Fibroblast of lung (primary cell): Measurements from ENCODE around the gene CRY1. TPM values are rescaled to one million over a fixed set of nuclear protein-coding genes. Genes with fewer than 3 reads are reported as not detected.

Experiments used
- DNase-seq, 2 donors: peaks; one replicate each; pipeline versions ENCODE4 v3.0.0 to v3.0.0-alpha.2; 2010; ENCODE audit warnings: low read depth in 2 of 2
- H2AFZ ChIP-seq: 2 replicates; pipeline ENCODE4 v1.5.1; 2012; ENCODE audit warnings: low read length, control low read depth, inconsistent platforms
- H3K27ac ChIP-seq: 2 replicates; pipeline ENCODE4 v1.5.1; 2011; ENCODE audit warnings: low read length, control low read depth; ENCODE audit not compliant: insufficient read depth
- H3K27me3 ChIP-seq: 2 replicates; pipeline ENCODE4 v1.5.1; 2011; ENCODE audit warnings: mild to moderate bottlenecking, low read length; ENCODE audit not compliant: control insufficient read depth, insufficient read depth
- H3K36me3 ChIP-seq: 2 replicates; pipeline ENCODE4 v1.5.1; 2011; ENCODE audit warnings: low read length; ENCODE audit not compliant: control insufficient read depth, insufficient read depth
- H3K4me1 ChIP-seq: 2 replicates; pipeline ENCODE4 v1.5.1; 2011; ENCODE audit warnings: low read length; ENCODE audit not compliant: control insufficient read depth, insufficient read depth; ENCODE audit errors: extremely low read depth
- H3K4me2 ChIP-seq: 2 replicates; pipeline ENCODE4 v1.5.1; 2011; ENCODE audit warnings: low read length, control low read depth; ENCODE audit not compliant: insufficient read depth; ENCODE audit errors: extremely low read depth
- H3K4me3 ChIP-seq, 4 experiments: fragments of 200-600 bp in 1 of 4; sonication (generic) in 1 of 4; replicated peaks in 1 of 4; 2 replicates each; pipeline ENCODE4 v1.5.1; 2011 to 2016; ENCODE audit warnings: low read length in 4 of 4, low read depth in 3 of 4, mild to moderate bottlenecking in 3 of 4, control low read depth in 2 of 4, inconsistent platforms in 1 of 4, mixed read lengths in 1 of 4; ENCODE audit not compliant: insufficient read depth in 1 of 4; ENCODE audit errors: control extremely low read depth in 1 of 4
- H3K79me2 ChIP-seq: 2 replicates; pipeline ENCODE4 v1.5.1; 2012; ENCODE audit warnings: mild to moderate bottlenecking, low read length, inconsistent platforms; ENCODE audit not compliant: control insufficient read depth, insufficient read depth
- H3K9ac ChIP-seq: 2 replicates; pipeline ENCODE4 v1.5.1; 2011; ENCODE audit warnings: mild to moderate bottlenecking, low read length, control low read depth; ENCODE audit not compliant: insufficient read depth
- H3K9me3 ChIP-seq: 2 replicates; pipeline ENCODE4 v1.5.1; 2012; ENCODE audit warnings: low read depth, low read length; ENCODE audit not compliant: control insufficient read depth, insufficient read depth
- H4K20me1 ChIP-seq: 2 replicates; pipeline ENCODE4 v1.5.1; 2011; ENCODE audit warnings: low read length; ENCODE audit not compliant: control insufficient read depth, insufficient read depth; ENCODE audit errors: extremely low read depth
- CTCF ChIP-seq, 2 donors: IDR thresholded peaks in 1 of 2; conservative IDR thresholded peaks in 1 of 2; 1 replicate in 1 of 2; 2 replicates in 1 of 2; pipeline ENCODE4 v1.5.1; 2011 to 2012; ENCODE audit warnings: low read length in 2 of 2, control low read depth in 1 of 2, inconsistent platforms in 1 of 2, low read depth in 1 of 2, mild to moderate bottlenecking in 1 of 2
- EZH2 ChIP-seq: IDR thresholded peaks from 2 replicates; pipeline ENCODE4 v1.5.1; 2012; ENCODE audit warnings: low read length, control low read depth, mild to moderate bottlenecking; ENCODE audit errors: missing control alignments
- polyA plus RNA-seq, 2 donors: library from polyadenylated mRNA; depleted of rRNA in 1 of 2; stranded (reverse) in 1 of 2; unstranded in 1 of 2; fragments of >200 nt; gene quantifications; 2 replicates each; pipeline ENCODE4 v1.2.1, GENCODE V29; 2011 to 2012; ENCODE audit warnings: missing spikeins in 1 of 2
- total RNA-seq: library from RNA; depleted of rRNA; stranded (reverse); fragments of >200 nt; gene quantifications from 2 replicates; pipeline ENCODE4 v1.2.1, GENCODE V29; 2014

Gene CRY1
- total and polyA plus RNA-seq, 2 donors (not counting 1 experiment from before 2014, with no cell fraction given): 9.6 to 12.9 TPM

DNA sequence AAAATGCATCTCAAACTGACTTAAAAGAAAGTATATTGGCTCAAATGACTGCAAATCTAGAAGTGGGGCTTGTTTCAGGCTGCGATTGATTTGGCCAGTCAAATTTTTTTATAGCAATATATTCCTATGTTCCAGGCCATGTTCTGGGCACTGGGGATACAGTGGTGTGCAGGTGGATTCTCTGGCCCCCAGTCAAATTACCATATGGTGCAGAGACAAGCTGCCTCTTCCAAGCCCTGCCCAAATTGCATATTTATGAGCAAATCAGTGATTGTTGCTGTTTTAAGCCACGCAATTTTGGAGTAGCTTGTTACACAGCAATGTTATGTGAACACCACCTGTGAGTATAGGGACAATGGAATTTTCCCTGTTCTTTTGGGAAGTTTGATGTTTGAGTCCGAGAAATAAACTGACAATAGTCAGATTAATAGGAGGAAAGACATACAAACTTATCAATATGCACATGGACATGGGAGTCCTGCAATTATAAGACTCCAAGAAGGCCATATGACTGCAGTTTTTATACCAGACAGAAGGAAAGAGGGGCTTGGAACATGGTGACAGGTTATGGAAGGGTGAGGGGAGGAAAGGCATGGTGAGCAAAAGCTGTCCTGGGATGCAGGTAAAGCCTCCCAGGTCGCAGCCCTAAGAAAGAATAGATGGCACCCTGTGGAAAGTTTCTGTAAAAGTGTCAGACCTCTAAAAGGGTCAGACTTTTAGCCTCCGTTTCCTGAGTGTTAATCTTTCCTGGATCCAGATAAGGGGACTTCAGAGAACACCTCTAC is 13.1 kb upstream of the CRY1 start:
- no peak for TF ChIP-seq EZH2
- no peak for TF ChIP-seq CTCF (conservative IDR thresholded peaks at IDR 0.05 in 1 of 2, IDR thresholded peaks at IDR 0.05 in 1 of 2; ENCODE audit: low read depth in 1 of 2, low read length in 2 of 2)
- H3K27ac ChIP-seq: no peak overlapping the region

DNA sequence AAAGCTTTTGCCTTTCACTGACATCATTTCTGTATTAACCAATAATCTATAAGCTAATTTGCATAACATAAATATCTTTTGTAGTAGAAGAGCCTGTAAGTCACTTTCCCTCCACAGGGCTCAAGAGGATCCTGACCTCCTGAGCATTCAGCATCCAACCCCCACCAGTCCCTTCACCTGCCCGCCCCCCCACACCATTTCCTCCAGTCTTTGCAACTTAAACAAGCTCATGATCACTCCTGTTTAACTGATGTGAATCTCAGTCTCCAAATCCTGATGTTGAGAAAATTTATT is 12.0 kb upstream of the CRY1 start:
- H3K27me3 ChIP-seq: no peaks in the 10 kb centered on the region
- H3K9me3 ChIP-seq: no peaks in the 10 kb centered on the region

More for the DNA sequence above, 13.1 kb upstream of the CRY1 start:
- no peaks in the 10 kb centered on the region for H3K4me1 ChIP-seq
- H2AFZ ChIP-seq: no peak overlapping the region
- H3K36me3 ChIP-seq: no peaks in the 10 kb centered on the region
- no peak for DNase-seq
- H3K79me2 ChIP-seq: no peaks in the 10 kb centered on the region
- H4K20me1 ChIP-seq: no peaks in the 10 kb centered on the region
- no peaks in the 10 kb centered on the region for H3K9me3 ChIP-seq
- no peak overlapping the region for H3K4me3 ChIP-seq
- H3K27me3 ChIP-seq: no peaks in the 10 kb centered on the region
- no peak overlapping the region for H3K4me2 ChIP-seq
- H3K9ac ChIP-seq: no peak overlapping the region

DNA sequence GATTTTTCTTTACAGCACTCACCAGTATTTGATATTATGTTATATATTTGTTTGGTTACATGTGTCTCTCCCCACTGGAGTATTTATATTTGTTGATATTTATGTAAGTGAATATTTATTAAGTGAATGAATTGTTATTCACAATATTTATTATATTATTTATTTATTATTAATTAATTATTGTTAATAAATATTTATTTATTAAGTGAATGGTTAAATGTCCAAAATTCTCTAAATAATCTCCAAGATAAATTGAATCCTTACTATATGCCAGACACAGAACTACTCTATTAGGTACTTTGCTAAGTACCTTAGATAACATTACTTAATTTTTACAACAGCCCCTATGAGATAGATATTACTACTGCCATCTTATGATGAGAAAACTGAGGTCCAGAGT is 10.2 kb upstream of the CRY1 start:
- H3K4me1 ChIP-seq: no peaks in the 10 kb centered on the region
- H3K4me2 ChIP-seq: no peak overlapping the region
- no peaks in the 10 kb centered on the region for H3K9me3 ChIP-seq
- no peaks in the 10 kb centered on the region for H3K27me3 ChIP-seq
- TF ChIP-seq EZH2: no peak
- TF ChIP-seq CTCF (conservative IDR thresholded peaks at IDR 0.05 in 1 of 2, IDR thresholded peaks at IDR 0.05 in 1 of 2; ENCODE audit: low read depth in 1 of 2, low read length in 2 of 2): no peak
- no peaks in the 10 kb centered on the region for H3K79me2 ChIP-seq
- no peaks in the 10 kb centered on the region for H3K36me3 ChIP-seq
- no peak overlapping the region for H3K4me3 ChIP-seq
- no peak overlapping the region for H3K9ac ChIP-seq
- DNase-seq: no peak
- no peaks in the 10 kb centered on the region for H4K20me1 ChIP-seq
- H3K27ac ChIP-seq: no peak overlapping the region
- no peak overlapping the region for H2AFZ ChIP-seq

More for the DNA sequence above, 12.0 kb upstream of the CRY1 start:
- H3K9ac ChIP-seq: no peak overlapping the region
- H3K4me2 ChIP-seq: no peak overlapping the region
- no peak overlapping the region for H2AFZ ChIP-seq
- no peaks in the 10 kb centered on the region for H3K36me3 ChIP-seq
- no peak for DNase-seq
- H3K4me3 ChIP-seq: no peak overlapping the region
- H3K4me1 ChIP-seq: no peaks in the 10 kb centered on the region
- H3K27ac ChIP-seq: no peak overlapping the region
- no peaks in the 10 kb centered on the region for H3K79me2 ChIP-seq
- TF ChIP-seq CTCF (conservative IDR thresholded peaks at IDR 0.05 in 1 of 2, IDR thresholded peaks at IDR 0.05 in 1 of 2; ENCODE audit: low read depth in 1 of 2, low read length in 2 of 2) (no peak), EZH2 (no peak)
- H4K20me1 ChIP-seq: no peaks in the 10 kb centered on the region
